DND-41 (cell line): ENCODE measurements around the gene SEL1L.

ENCODE experiments used
- ATAC-seq: fragments of 200-7000 bp; cut with Tn5 transposase; 3 replicates; pipeline ENCODE4 v1.9.1; 2021; ENCODE audit warnings: low read depth; ENCODE audit not compliant: insufficient read depth
- DNase-seq: peaks from one replicate; pipeline ENCODE4 v3.0.0-alpha.2; 2020
- H2AFZ ChIP-seq: 2 replicates; pipeline ENCODE4 v1.6.0; 2012; ENCODE audit warnings: low read depth, low read length
- H3K27ac ChIP-seq: 2 replicates; pipeline ENCODE4 v1.5.1; 2012; ENCODE audit warnings: low read length, inconsistent platforms
- H3K27me3 ChIP-seq: fragments of 200-600 bp; sonication (generic); 2 replicates; pipeline ENCODE4 v1.6.0; 2012; ENCODE audit warnings: low read length, mild to moderate bottlenecking, inconsistent platforms; ENCODE audit not compliant: insufficient read depth, poor library complexity
- H3K36me3 ChIP-seq: 2 replicates; pipeline ENCODE4 v1.5.1; 2012; ENCODE audit warnings: low read length, inconsistent platforms; ENCODE audit not compliant: insufficient read depth
- H3K4me1 ChIP-seq: 2 replicates; pipeline ENCODE4 v1.5.1; 2012; ENCODE audit warnings: mild to moderate bottlenecking, low read length; ENCODE audit not compliant: insufficient read depth
- H3K4me2 ChIP-seq: 2 replicates; pipeline ENCODE4 v1.6.0; 2012; ENCODE audit warnings: mild to moderate bottlenecking, moderate library complexity, low read length, inconsistent platforms; ENCODE audit not compliant: insufficient read depth
- H3K4me3 ChIP-seq, 2 experiments: fragments of 200-600 bp in 1 of 2; shearing (Covaris generic) in 1 of 2; 2 replicates each; pipeline ENCODE4 v1.5.1; 2012 to 2016; ENCODE audit warnings: inconsistent platforms in 2 of 2, low read length in 2 of 2, mild to moderate bottlenecking in 2 of 2, low read depth in 1 of 2, moderate library complexity in 1 of 2
- H3K79me2 ChIP-seq: 2 replicates; pipeline ENCODE4 v1.6.0; 2012; ENCODE audit warnings: low read length, inconsistent platforms; ENCODE audit not compliant: insufficient read depth
- H3K9ac ChIP-seq: 2 replicates; pipeline ENCODE4 v1.6.0; 2012; ENCODE audit warnings: low read depth, mild to moderate bottlenecking, inconsistent platforms, low read length, moderate library complexity
- H3K9me3 ChIP-seq: 2 replicates; pipeline ENCODE4 v1.5.1; 2012; ENCODE audit warnings: low read length, moderate library complexity, mild to moderate bottlenecking, inconsistent platforms; ENCODE audit not compliant: insufficient read depth, severe bottlenecking
- H4K20me1 ChIP-seq: 2 replicates; pipeline ENCODE4 v1.6.0; 2012; ENCODE audit warnings: low read length; ENCODE audit not compliant: insufficient read depth
- EZH2 ChIP-seq: IDR thresholded peaks from 3 replicates; pipeline ENCODE4 v1.6.1; 2012; ENCODE audit warnings: borderline replicate concordance, low read depth, mild to moderate bottlenecking, moderate library complexity, low read length, inconsistent platforms; ENCODE audit not compliant: severe bottlenecking
- TF ChIP-seq, protein P1 (sequence below): IDR thresholded peaks from 2 replicates; pipeline ENCODE4 v1.5.1; 2012; ENCODE audit warnings: borderline replicate concordance, low read length, moderate library complexity, mild to moderate bottlenecking; ENCODE audit not compliant: poor library complexity, severe bottlenecking; ENCODE audit errors: extremely low read depth

SEL1L gene

DNA sequence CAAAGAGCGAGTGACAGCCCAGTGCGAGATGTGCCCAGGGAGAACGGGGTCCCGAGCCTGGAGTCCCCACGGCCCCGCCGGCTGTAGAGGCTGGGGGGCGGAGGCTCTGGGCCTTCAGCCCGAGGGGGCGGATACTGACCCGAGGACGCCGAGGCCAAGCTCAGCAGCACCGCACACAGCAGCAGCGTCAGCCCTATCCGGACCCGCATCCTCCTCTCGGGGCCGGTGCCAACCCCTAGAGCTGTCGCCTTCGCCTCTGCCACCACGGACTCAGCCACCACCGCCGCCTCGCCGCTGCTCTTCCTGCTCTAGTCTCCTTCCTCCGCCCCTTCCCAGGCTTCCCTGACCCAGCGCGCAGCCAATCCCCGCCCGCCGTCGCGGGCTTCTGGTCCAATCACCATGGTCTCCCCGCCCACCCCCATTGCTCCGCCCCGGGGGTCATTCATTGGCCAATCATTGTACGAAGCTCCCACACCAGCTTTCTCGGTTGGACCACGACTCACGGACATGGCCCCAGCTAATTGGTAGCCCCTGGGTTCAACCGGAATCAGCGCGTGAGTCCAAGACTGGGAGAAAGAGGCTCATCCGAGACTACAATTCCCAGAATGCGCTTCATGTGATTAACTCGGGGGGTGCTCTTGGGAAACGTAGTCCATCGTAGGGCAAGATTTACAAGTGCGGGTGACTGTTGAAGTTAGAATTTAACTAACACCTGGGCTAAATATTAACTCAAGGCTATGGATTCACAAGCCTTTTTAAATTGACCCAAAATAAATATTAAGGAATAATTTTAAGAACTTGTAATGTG lies at the start of gene SEL1L:
SEL1L (minus strand) TSS at position 318 of the 808 bp plus-strand sequence; CDS start at position 209, 109 bp downstream.
- peak within 1 kb of the TSS; percentile 94 for H3K4me2 ChIP-seq
- H3K27me3 ChIP-seq: no peaks in the 10 kb centered on the region
- H3K27ac ChIP-seq: peak within 1 kb of the TSS; percentile 71
- peak; percentile 96 for ATAC-seq
- peak; percentile 100 for DNase-seq
- no peaks in the 10 kb centered on the region for H3K9me3 ChIP-seq
- peaks cover 49% of the 10 kb centered on the region for H3K79me2 ChIP-seq
- peaks cover 6% of the 10 kb centered on the region for H3K36me3 ChIP-seq
- peaks cover 14% of the 10 kb centered on the region for H4K20me1 ChIP-seq
- peak within 1 kb of the TSS; percentile 85 for H2AFZ ChIP-seq
- peaks cover 48% of the 10 kb centered on the region for H3K4me1 ChIP-seq
- TF ChIP-seq, protein P1, sequence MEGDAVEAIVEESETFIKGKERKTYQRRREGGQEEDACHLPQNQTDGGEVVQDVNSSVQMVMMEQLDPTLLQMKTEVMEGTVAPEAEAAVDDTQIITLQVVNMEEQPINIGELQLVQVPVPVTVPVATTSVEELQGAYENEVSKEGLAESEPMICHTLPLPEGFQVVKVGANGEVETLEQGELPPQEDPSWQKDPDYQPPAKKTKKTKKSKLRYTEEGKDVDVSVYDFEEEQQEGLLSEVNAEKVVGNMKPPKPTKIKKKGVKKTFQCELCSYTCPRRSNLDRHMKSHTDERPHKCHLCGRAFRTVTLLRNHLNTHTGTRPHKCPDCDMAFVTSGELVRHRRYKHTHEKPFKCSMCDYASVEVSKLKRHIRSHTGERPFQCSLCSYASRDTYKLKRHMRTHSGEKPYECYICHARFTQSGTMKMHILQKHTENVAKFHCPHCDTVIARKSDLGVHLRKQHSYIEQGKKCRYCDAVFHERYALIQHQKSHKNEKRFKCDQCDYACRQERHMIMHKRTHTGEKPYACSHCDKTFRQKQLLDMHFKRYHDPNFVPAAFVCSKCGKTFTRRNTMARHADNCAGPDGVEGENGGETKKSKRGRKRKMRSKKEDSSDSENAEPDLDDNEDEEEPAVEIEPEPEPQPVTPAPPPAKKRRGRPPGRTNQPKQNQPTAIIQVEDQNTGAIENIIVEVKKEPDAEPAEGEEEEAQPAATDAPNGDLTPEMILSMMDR: no peak
- TF ChIP-seq EZH2: no peak
- H3K4me3 ChIP-seq: peak within 1 kb of the TSS; percentile 96 to 97
- peak within 1 kb of the TSS; percentile 76 for H3K9ac ChIP-seq

DNA sequence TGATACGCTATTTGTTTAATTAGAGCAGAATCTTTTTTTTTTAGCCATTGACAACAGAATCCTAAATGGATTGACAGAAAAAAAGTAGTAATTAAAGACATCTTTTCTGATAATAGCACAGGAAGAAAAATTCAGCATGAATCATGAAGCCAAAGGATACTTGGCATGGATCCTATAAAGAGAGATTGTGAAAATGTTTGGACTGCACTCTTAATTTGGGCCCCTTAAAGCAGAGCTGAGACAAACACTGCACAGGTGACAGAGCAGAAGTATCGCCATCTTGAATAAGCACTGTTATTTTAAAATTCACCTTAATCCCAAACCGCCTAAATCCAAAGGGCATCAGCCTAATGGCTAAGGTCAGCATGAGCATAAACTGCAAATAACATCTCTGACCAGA lies 48.8 kb upstream of the SEL1L start:
- no peaks in the 10 kb centered on the region for H3K9me3 ChIP-seq
- H3K4me2 ChIP-seq: no peak overlapping the region
- TF ChIP-seq, protein P1: no peak
- TF ChIP-seq EZH2: no peak
- no peaks in the 10 kb centered on the region for H3K27me3 ChIP-seq
- ATAC-seq (no peak), DNase-seq (no peak)
- H3K9ac ChIP-seq: no peak overlapping the region
- no peak overlapping the region for H3K4me3 ChIP-seq
- H3K79me2 ChIP-seq: no peaks in the 10 kb centered on the region
- H3K27ac ChIP-seq: no peak overlapping the region
- H3K36me3 ChIP-seq: no peaks in the 10 kb centered on the region
- no peaks in the 10 kb centered on the region for H3K4me1 ChIP-seq
- H4K20me1 ChIP-seq: no peaks in the 10 kb centered on the region
- no peak overlapping the region for H2AFZ ChIP-seq

DNA sequence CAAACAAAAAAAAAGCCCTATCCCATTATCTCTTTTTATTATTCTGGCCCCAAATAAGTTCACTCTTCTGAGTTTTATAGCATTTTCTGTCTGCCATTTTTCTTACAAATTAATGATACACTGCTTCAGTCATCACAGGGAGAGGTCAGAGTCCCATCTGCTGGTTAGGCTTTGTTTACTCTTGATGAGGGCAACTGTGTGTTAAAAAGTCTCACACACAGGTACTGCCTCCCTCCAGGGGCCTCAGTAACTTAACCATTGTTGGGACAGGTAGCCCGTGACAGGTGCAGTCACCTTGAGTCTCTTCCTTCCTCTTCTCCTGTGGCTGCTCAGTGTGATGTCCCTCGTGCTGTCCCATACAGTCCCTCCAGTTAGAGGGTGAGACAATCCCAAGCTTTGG lies 45.5 kb upstream of the SEL1L start:
- DNase-seq: no peak
- no peak for ATAC-seq
- no peaks in the 10 kb centered on the region for H3K27me3 ChIP-seq
- H2AFZ ChIP-seq: no peak overlapping the region
- no peaks in the 10 kb centered on the region for H3K79me2 ChIP-seq
- no peak overlapping the region for H3K4me2 ChIP-seq
- H3K4me3 ChIP-seq: no peak overlapping the region
- no peaks in the 10 kb centered on the region for H3K36me3 ChIP-seq
- no peaks in the 10 kb centered on the region for H3K4me1 ChIP-seq
- no peaks in the 10 kb centered on the region for H3K9me3 ChIP-seq
- no peak overlapping the region for H3K27ac ChIP-seq
- TF ChIP-seq EZH2: no peak
- TF ChIP-seq, protein P1: no peak
- no peak overlapping the region for H3K9ac ChIP-seq
- H4K20me1 ChIP-seq: no peaks in the 10 kb centered on the region
